Measurements from ENCODE around the gene ALKBH3. TPM values are rescaled to one million over a fixed set of nuclear protein-coding genes. Genes with fewer than 3 reads are reported as not detected.

ALKBH3 gene
- polyA plus RNA-seq, 1 of the 3 experiments (the other 2 are of a cell fraction): 27.0 TPM

- Histone ChIP-seq H3K4me1 (ENCODE audit: control insufficient read depth in 1 of 2, insufficient read depth in 2 of 2, low read depth in 1 of 2, low read length in 1 of 2) (peaks cover 7 to 56% of the 10 kb centered on the region in 2 experiments; a peak in 2 of 4 replicates), H3K79me2 (ENCODE audit: insufficient read depth) (no peaks in the 10 kb centered on the region), H3K27me3 (ENCODE audit: insufficient read depth) (no peaks in the 10 kb centered on the region), H3K9me3 (no peaks in the 10 kb centered on the region), H3K4me3 (ENCODE audit: low read depth in 2 of 2, low read length in 1 of 2) (no peak overlapping the region), H3K4me2 (no peak overlapping the region), H3K36me3 (replicated peaks in 1 of 2; ENCODE audit: control insufficient read depth in 1 of 2, insufficient read depth in 2 of 2, low read length in 1 of 2) (no peaks in the 10 kb centered on the region), H2AFZ (ENCODE audit: low read depth) (no peak overlapping the region), H4K20me1 (ENCODE audit: insufficient read depth) (no peaks in the 10 kb centered on the region), H3F3A (replicated peaks; ENCODE audit: insufficient read depth) (peaks cover 4% of the 10 kb centered on the region), H3K27ac (ENCODE audit: low read depth in 2 of 2, low read length in 1 of 2) (peak overlapping the region in 1 of 2 experiments; percentile 76; a peak in 2 of 4 replicates), H3K9me2 (no peaks in the 10 kb centered on the region), H3K9ac (no peak overlapping the region)
- ChIA-PET CTCF (interaction anchor here (0.8 to 7.7 kb wide), 3 partner anchors 10 to 44 kb away, joined by 3 to 54 read pairs (median 5); no protein-coding TSS in a partner anchor), POLR2A (interaction anchor here (1.2 kb wide), 1 partner anchor 10 kb away, joined by 3 read pairs; no protein-coding TSS in a partner anchor)
- WGBS (ENCODE audit: low lambda C conversion rate): 76% methylated on average over 9 of the region's 14 CpGs
- TF ChIP-seq TAF1 (IDR thresholded peaks at IDR 0.05; ENCODE audit: borderline replicate concordance, low read depth, low read length) (no peak), IRF3 (IDR thresholded peaks at IDR 0.05; ENCODE audit: low read depth, low read length) (no peak), USF1 (IDR thresholded peaks at IDR 0.05; ENCODE audit: borderline replicate concordance, low read depth) (no peak), NFIC (IDR thresholded peaks at IDR 0.05; ENCODE audit: borderline replicate concordance) (no peak), TCF12 (IDR thresholded peaks at IDR 0.05) (no peak), FOSL2 (IDR thresholded peaks at IDR 0.05; ENCODE audit: borderline replicate concordance, low read depth) (no peak), POLR2AphosphoS5 (IDR thresholded peaks at IDR 0.05; ENCODE audit: low read depth, low read length) (no peak), CTCF (IDR thresholded peaks at IDR 0.05) (no peak), SMC3 (IDR thresholded peaks at IDR 0.05; ENCODE audit: low read depth, low read length) (no peak), YY1 (IDR thresholded peaks at IDR 0.05; ENCODE audit: low read depth) (no peak), EP300 (IDR thresholded peaks at IDR 0.05; ENCODE audit: borderline replicate concordance in 1 of 2, low read depth in 1 of 2, low read length in 1 of 2) (no peak), GATA2 (CRISPR knock-in tag; IDR thresholded peaks at IDR 0.05) (no peak)
- DNase-seq: no peak
These were observed 54.2 kb downstream of the ALKBH3 start for GRCh38 chr11:43934601-43935423.

All from SK-N-SH (cell line).